ENCODE results near the gene MYO5B.

- TF ChIP-seq CTCF (IDR thresholded peaks at IDR 0.05; ENCODE audit: low read depth, low read length) (no peak), POLR2A (IDR thresholded peaks at IDR 0.05; ENCODE audit: extremely low read depth, insufficient read length) (no peak), MAX (IDR thresholded peaks at IDR 0.05; ENCODE audit: low read depth, low read length) (no peak)
Observed at GRCh38 chr18:49917742-49918141, 277.2 kb downstream of the MYO5B start.

Data from NB4 (cell line).